Heart right ventricle (tissue), 16 donors: ENCODE data around the gene SLFN12. TPM values are rescaled to one million over a fixed set of nuclear protein-coding genes. Genes with fewer than 3 reads are reported as not detected.
A peak's percentile ranks its signal among the peaks of the same experiment; 100 is the strongest.

Source experiments
- ATAC-seq, 8 donors: fragments of 200-7000 bp; cut with Tn5 transposase; one replicate each; pipeline ENCODE4 v1.9.1; 2020; ENCODE audit warnings: mild to moderate bottlenecking in 8 of 8, moderate library complexity in 8 of 8, moderate number of reproducible peaks in 1 of 8
- DNase-seq, 2 donors: peaks; one replicate each; pipeline ENCODE4 v3.0.0-alpha.2; 2020
- H3K27ac ChIP-seq, 10 donors: fragments of 200-600 bp; sonication (generic) in 2 of 10; one replicate each; pipeline versions ENCODE4 v1.5.0 to v1.8.0; 2020 to 2022; ENCODE audit warnings: mild to moderate bottlenecking in 3 of 10
- H3K27me3 ChIP-seq, 7 donors: fragments of 200-600 bp; one replicate each; pipeline ENCODE4 v1.8.0; 2021 to 2022; ENCODE audit warnings: mild to moderate bottlenecking in 2 of 7
- H3K36me3 ChIP-seq, 9 donors: fragments of 200-600 bp; sonication (generic) in 1 of 9; one replicate each; pipeline versions ENCODE4 v1.5.0 to v1.8.0; 2020 to 2022; ENCODE audit warnings: mild to moderate bottlenecking in 2 of 9
- H3K4me1 ChIP-seq, 9 donors: fragments of 200-600 bp; sonication (generic) in 1 of 9; one replicate each; pipeline versions ENCODE4 v1.5.0 to v1.8.0; 2020 to 2022; ENCODE audit warnings: mild to moderate bottlenecking in 4 of 9
- H3K4me3 ChIP-seq, 10 donors: fragments of 200-600 bp; sonication (generic) in 2 of 10; one replicate each; pipeline versions ENCODE4 v1.5.0 to v1.8.0; 2020 to 2022; ENCODE audit warnings: mild to moderate bottlenecking in 7 of 10, moderate library complexity in 2 of 10
- H3K9me3 ChIP-seq, 11 donors: fragments of 200-600 bp in 10 of 11; sonication (generic) in 2 of 11; one replicate each; pipeline versions ENCODE4 v1.5.0 to v1.8.0; 2013 to 2022; ENCODE audit warnings: mild to moderate bottlenecking in 2 of 11, control low read depth in 1 of 11, moderate library complexity in 1 of 11
- WGBS, 2 donors: extraction: QIAGEN DNeasy Blood & Tissue Kit; methylation state at CpG; one replicate each; pipeline ENCODE4 v1.1.7; 2013; ENCODE audit warnings: inconsistent platforms in 1 of 2; 5-methylcytosine and 5-hydroxymethylcytosine counted together
- intact Hi-C, 10 donors: fragments of 100-400 bp; cut with DNase I; formaldehyde crosslinking; loops; one replicate each; pipeline versions ENCODE4 v1.11.1 to v1.14.2; 2022
- long read RNA-seq, 3 donors: library from polyadenylated mRNA; unstranded; transcript quantifications; one replicate each; pipeline ENCODE4 v2.0.0, GENCODE V29; 2020 to 2021
- polyA plus RNA-seq, 2 donors: library from polyadenylated mRNA; stranded (reverse); fragments of 200-250 nt; gene quantifications; one replicate each; pipeline ENCODE4 v1.2.3, GENCODE V29; 2013
- total RNA-seq, 10 donors: library from RNA; stranded (reverse); fragmentation: NEBNext Ultra II Directional in 3 of 10; extraction: Animal tissue kit (Norgen Biotek cat#: 25700) in 3 of 10; gene quantifications; one replicate each; pipeline versions ENCODE4 v1.2.1 to v1.2.4, GENCODE V29; 2021 to 2023
- TF ChIP-seq, protein P1 (sequence below), 9 donors: fragments of 200-600 bp; sonication (generic) in 2 of 9; IDR thresholded peaks; one replicate each; pipeline versions ENCODE4 v1.5.0 to v1.8.0; 2021 to 2022; ENCODE audit warnings: antibody characterized with exemption in 9 of 9, mild to moderate bottlenecking in 5 of 9, moderate library complexity in 1 of 9
- donor health status: Arrhythmogenic right ventricular cardiomyopathy.
- donor health status: ischemic (EF 13 %, LVEDD 7.1; RV severe dilation, severe dysfunction).
- donor health status: healthy with polysubstance abuse.
- donor health status: DM: no; HTN: yes; CAD: no.
- donor health status: DM: no; HTN: no; CAD: no.
- donor health status: ischemic (EF 25% LVEDD 6.9; RV normal size, moderate dysfunction).
- donor health status: ischemic (EF 25% LVEDD 5.7; RV mildly dilated, moderate dysfunction).
- donor health status: healthy.
- donor health status: DM: yes; HTN: yes; CAD: no.
- donor health status: Ischemic cardiomyopathy.
- donor health status: ischemic (EF 35%, LVEDD 5.7; RV mildly dilated, moderate dysfunction).
- donor health status: nonischemic (EF 11% LVEDD 7.7; RV severe dilation, severe dysfunction).
- donor health status: DM: yes; HTN: yes; CAD: no.
- donor health status: PGD.
- donor health status: ischemic (EF 29% LVEDD 5.4; RV normal size, mild dysfunction).
- donor health status: nonischemic (EF 23%, LVEDD 6.1; RV moderate dilation, normal function).

The SLFN12 gene
- total RNA-seq, result 1 to 10 TPM; 2.0 to 7.8 (median 4.0) TPM
- 1 to 10 TPM in 1 of 2 donors, under 1 TPM in 1; 0.96 to 3.7 TPM for polyA plus RNA-seq
- long read RNA-seq, donor 1, partial matches to known transcripts, result 0 of 1 reads
- long read RNA-seq, donor 1, other reads (novel, unspliced or antisense), result 0 of 1 reads
- long read RNA-seq, donor 2, partial matches to known transcripts, result 0 of 2 reads
- long read RNA-seq, donor 2, other reads (novel, unspliced or antisense), result 1 of 2 reads
- long read RNA-seq, donor 3, partial matches to known transcripts, result 0 of 6 reads
- long read RNA-seq, donor 3, other reads (novel, unspliced or antisense), result 3 of 6 reads

DNA sequence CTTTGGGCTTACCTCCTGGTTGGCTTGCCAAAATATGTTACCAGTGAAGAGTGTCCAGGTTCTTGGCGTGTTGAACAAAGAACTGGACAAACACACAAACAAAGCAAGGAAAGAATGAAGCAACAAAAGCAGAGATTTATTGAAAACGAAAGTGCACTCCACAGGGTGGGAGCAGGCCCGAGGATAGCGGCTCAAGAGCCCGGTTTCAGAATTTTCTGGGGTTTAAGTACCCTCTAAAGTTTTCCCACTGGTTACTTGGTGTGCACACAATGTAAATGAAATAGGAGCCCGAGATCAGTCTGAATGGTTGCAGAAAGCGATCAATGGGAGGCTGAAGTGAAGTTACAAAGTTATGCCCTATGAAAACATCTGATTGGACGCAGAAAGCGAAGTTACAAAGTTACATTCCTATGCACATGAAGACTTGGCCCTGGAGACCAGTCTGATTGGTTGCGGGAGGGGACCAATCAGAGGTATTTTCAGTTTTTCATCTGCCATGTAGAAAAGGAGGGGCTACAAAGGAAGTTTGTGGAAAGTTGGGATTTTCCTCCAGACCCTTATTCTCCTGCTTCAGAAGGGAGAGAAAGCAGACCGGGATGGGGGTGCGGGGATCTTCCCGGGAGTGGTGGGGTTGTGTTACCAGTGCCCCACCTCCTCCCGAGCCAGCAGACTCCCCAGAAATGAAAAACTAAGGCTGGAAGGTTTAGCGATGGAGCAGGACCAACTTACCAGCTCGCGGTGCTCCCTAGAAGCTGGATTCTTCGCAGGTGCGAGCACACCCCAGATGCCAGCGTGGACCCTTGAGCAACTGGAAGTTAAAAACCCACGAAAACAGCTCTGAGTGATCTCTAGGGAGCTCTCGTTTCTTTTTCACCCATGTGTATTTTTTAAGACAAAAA, at the start of gene SLFN12:
TSS of gene SLFN12 (minus strand) at position 325 of the 899 bp plus-strand sequence. CDS start 9,472 bp downstream, outside the sequence.
- 5 to 19% methylated on average over 22 of the region's 22 CpGs for WGBS, 2 donors
- H3K4me3 ChIP-seq, result peak within 1 kb of the TSS; percentile 50 to 73 (median 64)
- peaks cover 0 to 52% (median 27%) of the 10 kb centered on the region in 9 donors for H3K4me1 ChIP-seq
- ATAC-seq (peak; percentile 87 to 96 (median 92)), DNase-seq (peak in 1 of 2 donors; percentile 79)
- no peaks in the 10 kb centered on the region for H3K9me3 ChIP-seq
- intact Hi-C loops, result loop anchor here in 5 of 10 donors (2.0 to 10.0 kb wide), 8 partner anchors 52 to 188 kb away; partner anchors contain the start of genes SLFN11 (in 2 of the 5), SLFN12L (in 1 of the 5) and SLFN5 (in 1 of the 5)
- TF ChIP-seq, protein P1, sequence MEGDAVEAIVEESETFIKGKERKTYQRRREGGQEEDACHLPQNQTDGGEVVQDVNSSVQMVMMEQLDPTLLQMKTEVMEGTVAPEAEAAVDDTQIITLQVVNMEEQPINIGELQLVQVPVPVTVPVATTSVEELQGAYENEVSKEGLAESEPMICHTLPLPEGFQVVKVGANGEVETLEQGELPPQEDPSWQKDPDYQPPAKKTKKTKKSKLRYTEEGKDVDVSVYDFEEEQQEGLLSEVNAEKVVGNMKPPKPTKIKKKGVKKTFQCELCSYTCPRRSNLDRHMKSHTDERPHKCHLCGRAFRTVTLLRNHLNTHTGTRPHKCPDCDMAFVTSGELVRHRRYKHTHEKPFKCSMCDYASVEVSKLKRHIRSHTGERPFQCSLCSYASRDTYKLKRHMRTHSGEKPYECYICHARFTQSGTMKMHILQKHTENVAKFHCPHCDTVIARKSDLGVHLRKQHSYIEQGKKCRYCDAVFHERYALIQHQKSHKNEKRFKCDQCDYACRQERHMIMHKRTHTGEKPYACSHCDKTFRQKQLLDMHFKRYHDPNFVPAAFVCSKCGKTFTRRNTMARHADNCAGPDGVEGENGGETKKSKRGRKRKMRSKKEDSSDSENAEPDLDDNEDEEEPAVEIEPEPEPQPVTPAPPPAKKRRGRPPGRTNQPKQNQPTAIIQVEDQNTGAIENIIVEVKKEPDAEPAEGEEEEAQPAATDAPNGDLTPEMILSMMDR (IDR thresholded peaks at IDR 0.05), result no peak
- peak within 1 kb of the TSS; percentile 83 to 95 (median 92) for H3K27ac ChIP-seq
- peaks cover 0 to 24% (median 0%) of the 10 kb centered on the region in 9 donors for H3K36me3 ChIP-seq
- H3K27me3 ChIP-seq, result peaks cover 0 to 2% (median 0%) of the 10 kb centered on the region in 7 donors

DNA sequence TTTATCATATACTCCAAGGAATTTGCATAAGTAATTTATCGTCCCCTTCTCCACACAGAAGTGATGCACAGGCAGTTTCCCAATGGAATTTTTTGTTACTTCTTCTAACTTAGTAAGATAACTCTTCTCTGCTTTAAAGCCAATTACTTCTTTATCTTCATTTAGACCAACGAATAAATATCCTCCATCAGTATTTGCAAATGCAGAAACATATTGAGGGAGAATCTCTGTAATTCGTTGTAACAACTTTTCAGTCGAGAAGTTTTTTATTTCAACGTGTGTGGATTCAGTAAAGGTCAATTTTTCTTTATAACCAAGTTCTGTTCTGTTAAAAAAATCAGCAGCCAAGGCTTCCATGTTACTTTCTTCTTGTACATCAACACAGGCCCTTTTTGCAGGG, 47.0 kb upstream of the SLFN12 start:
- Histone ChIP-seq H3K4me3 (no peak overlapping the region), H3K27me3 (peaks cover 0 to 31% (median 6%) of the 10 kb centered on the region in 7 donors), H3K36me3 (peaks cover 0 to 15% (median 0%) of the 10 kb centered on the region in 9 donors), H3K4me1 (no peaks in the 10 kb centered on the region), H3K27ac (no peak overlapping the region), H3K9me3 (peaks cover 0 to 28% (median 0%) of the 10 kb centered on the region in 11 donors)
- intact Hi-C loops, result no loop called here
- ATAC-seq, result no peak
- TF ChIP-seq, protein P1 (IDR thresholded peaks at IDR 0.05), result no peak
- DNase-seq, result no peak
- 62 to 66% methylated on average over 5 of the region's 5 CpGs for WGBS, 2 donors

DNA sequence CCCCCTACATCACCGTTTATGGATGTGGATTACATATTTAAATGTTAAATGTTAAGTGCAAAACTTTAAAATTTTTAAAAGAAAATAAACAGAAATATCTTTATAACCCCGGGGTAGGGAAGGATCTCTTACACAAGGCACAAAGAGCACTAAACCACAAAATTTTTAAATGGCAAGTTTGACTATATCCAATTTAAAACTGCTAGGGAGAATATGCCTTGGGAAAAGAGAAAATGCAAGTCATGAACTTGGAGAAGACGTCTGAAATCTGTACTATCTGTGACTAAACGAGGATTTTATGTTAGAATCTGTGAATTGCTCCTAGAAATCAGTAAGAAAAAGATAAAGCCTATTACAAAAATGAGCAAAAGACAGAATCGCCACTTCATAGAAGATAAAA, 44.9 kb upstream of the SLFN12 start:
- ATAC-seq, result no peak
- Histone ChIP-seq H3K9me3 (peaks cover 0 to 24% (median 0%) of the 10 kb centered on the region in 11 donors), H3K27me3 (peaks cover 0 to 27% (median 6%) of the 10 kb centered on the region in 7 donors), H3K4me1 (no peaks in the 10 kb centered on the region), H3K4me3 (no peak overlapping the region), H3K27ac (no peak overlapping the region), H3K36me3 (peaks cover 0 to 22% (median 0%) of the 10 kb centered on the region in 9 donors)
- intact Hi-C loops, result no loop called here
- WGBS, 2 donors, result 64 to 75% methylated on average over 5 of the region's 5 CpGs
- no peak for DNase-seq
- TF ChIP-seq, protein P1 (IDR thresholded peaks at IDR 0.05), result no peak

DNA sequence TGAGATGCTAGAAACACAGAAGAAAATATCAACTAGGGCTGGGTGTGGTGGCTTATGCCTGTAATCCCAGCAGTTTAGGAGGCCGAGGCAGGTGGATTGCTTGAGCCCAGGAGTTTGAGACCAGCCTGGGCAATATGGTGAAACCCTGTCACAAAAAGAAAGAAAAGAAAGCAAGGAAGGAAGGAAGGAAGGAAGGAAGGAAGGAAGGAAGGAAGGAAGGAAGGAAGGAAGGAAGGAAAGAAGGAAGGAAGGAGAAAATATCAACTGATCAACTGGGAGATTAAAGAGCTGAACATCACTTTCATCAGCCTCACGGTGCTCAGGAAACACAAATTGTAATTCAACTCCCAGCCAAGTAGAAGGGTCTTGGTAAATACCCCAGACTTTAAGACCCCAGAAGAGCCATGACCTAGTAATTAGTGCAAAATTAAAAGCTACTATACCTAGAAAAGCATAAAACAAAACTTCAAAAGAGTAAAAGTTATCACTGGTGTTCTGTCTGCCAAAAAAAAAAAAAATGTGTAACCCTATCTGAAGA, 44.1 kb upstream of the SLFN12 start:
- ATAC-seq (no peak), DNase-seq (no peak)
- 68 to 69% methylated on average over 2 of the region's 2 CpGs for WGBS, 2 donors
- H3K4me3 ChIP-seq, result no peak overlapping the region
- intact Hi-C loops, result no loop called here
- TF ChIP-seq, protein P1 (IDR thresholded peaks at IDR 0.05), result no peak
- no peak overlapping the region for H3K27ac ChIP-seq
- H3K27me3 ChIP-seq, result peaks cover 0 to 27% (median 6%) of the 10 kb centered on the region in 7 donors
- H3K4me1 ChIP-seq, result no peaks in the 10 kb centered on the region
- H3K9me3 ChIP-seq, result peaks cover 0 to 27% (median 0%) of the 10 kb centered on the region in 11 donors
- H3K36me3 ChIP-seq, result peaks cover 0 to 22% (median 0%) of the 10 kb centered on the region in 9 donors
